GM19455 (cell line): ENCODE measurements around the gene ZNF778.
"Not testable (repeated sequence)": the region's sequence is repeated elsewhere in the genome, so short reads cannot be mapped to it uniquely, and the experiment has no call there.

Experiments used
- ATAC-seq: cut with Tn5 transposase; IDR thresholded peaks from one replicate; pipeline ENCODE4 v1.9.1; 2021; ENCODE audit not compliant: unreplicated experiment

ZNF778 gene

DNA sequence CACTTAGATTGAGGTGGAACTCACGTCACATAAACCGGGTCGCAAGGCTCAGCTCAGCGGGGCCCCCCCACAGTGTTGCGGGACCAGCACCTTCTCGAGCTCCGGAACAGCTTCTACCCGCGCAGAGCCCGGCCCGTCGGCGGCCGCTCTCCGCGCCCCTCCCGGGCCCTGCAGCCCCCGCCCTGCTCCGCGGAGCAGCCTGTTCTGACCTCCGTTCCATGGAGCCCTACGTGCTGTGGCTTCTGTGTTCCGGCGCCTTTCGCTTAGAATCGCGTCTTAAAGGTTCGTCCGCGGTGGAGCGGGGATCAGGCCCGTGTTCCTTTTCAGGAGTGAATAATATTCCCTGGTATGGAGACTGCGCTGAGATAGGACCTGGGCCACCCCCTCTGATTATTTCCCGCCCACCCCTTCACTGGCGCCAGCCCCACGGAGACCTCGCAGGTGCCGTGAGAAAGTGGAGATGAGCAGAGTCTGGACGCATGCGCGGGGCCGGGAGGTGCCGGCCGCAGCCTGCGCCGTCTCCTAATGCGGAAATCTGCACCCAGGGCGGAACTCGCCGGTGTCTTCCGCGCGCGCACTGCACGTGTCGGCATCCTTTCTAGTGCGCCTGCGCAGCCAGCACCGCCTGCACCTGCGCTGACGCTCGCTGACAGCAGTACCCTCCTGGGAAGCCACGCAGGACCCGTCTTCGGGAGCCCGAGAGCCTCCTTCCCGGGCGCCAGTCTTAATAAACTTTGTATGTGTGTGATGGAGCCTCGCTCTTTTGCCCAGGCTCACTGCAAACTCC is 30.9 kb downstream of the ZNF778 start:
- ATAC-seq, result no peak

DNA sequence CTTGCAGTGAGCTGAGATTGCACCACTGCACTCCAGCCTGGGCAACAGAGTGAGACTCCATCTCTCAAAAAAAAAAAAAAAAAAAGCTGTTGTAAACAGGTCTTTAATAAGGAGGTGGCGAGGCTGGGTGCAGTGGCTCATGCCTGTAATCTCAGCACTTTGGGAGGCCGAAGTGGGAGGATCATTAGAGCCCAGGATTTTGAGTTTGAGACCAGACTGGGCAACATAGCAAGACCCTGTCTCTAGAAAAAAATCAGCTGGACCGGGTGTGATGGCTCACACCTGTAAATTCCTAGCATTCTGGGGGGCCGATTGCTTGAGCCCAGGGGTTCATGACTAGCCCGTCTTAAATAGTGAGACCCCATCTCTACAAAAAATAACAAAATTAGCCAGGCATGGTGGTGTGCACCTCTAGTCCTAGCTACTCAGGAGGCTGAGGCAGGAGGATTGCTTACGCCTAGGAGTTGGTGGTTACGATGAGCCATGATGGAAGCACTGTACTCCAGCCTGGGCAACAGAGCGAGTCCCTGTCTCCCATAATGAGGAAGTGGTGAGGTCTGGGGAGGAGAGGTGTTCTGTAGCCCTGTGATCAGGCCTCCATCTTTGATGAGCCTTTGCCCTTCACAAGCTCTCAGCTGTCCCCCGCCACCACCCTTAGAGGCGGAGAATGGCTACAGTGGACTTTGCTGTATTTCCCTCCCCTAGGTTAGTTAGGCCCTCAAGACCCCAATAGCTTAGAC is 36.2 kb downstream of the ZNF778 start:
- ATAC-seq, result no peak

DNA sequence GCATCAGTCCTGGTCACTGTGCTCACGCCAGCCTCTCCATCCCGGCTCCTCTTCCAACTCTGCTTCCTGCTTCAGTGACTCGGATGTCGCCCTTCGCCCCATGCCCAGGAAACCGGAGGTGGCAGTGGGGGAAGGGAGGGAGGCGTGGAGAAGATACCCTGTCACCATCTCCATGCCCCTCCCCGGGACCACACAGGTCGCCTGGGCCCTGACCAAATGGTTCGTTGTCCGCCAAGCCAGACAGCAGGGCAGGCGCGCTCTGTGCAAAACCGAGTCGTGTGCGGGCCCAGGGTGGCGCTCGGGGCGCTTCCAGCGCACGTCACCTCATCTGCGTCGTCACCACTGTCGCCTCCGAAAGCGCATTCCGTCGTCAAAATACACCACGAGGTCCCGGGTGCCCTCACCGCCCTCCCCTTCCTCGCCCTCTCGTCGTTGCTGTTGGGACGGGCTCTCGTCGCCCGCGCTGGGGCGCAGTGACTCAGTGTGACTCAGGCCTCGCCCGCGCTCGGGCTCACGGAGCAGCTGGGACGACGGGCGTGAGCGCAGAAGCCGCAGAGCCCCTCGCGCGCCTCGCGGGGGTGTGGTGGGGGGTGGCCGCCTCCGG is 39.2 kb downstream of the ZNF778 start:
- ATAC-seq, result no peak

DNA sequence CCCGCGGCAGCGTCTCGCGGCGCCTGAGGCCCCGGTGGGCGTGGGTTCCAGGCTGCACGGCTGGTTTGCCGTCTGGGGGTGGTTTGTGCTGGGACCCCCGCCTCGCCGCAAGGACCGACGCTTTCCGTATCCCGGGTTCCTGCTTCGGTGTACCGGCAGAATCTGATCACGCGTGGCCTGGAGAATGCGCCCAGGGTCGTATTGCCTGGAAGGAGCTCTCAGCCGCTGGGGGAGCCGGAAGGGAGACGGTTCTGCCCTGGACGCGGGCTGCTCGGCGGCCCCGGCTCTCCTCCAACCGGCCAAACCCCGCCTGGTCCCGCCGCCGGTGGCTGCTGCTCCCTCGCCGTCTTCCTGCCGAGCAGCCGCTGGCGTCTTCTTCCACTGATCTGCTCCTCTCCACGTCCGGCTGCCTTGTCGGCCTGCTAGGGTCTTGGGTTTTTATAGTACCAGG is 39.8 kb downstream of the ZNF778 start:
- no peak for ATAC-seq

DNA sequence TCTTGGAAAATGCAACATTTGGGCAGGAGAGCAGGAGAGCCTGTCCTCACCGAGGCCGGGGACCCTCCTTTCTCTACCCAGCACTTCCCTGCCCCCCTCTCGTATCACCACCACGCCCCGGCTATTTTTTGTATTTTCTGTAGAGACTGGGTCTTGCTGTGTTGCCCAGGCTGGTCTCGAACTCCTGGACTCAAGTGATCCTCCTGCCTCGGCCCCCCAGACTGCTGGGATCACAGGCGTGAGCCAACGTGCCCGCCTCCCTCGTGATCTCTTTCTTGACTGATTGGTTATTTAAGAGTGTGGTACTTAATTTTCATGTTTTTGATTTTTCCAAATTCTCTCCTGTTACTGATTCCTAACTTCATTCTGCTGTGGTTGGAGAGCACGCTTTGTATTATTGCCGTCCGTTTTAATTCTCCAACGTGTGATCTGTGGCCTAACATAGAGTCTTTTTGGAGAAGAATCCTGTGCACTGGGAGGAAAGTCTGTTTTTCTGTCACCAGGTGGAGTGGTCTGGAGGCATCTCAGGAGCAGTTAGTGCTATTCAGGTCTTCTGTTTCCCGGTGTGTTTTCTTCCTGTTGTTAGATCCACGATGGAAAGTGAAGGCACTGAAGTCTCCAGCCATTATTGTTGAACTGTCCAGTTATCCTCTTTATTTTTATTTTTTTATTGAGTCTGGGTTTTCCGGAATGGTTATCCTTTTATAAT is 40.4 kb downstream of the ZNF778 start:
- no peak for ATAC-seq

DNA sequence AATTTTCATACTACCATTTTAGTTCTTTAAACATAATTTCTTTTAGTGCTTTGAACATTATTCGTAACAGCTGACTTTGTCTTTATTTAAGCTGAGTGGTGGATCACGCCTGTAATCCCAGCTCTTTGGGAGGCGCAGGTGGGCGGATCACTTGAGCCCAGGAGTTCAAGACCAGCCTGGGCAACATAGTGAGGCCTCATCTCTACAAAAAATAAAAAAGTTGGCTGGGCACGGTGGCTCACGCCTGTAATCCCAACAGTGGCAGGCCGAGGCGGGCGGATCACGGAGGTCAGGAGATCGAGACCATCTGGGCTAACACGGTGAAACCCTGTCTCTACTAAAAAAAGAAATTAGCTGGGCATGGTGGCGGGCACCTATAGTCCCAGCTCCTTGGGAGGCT is 42.4 kb downstream of the ZNF778 start:
- not testable (repeated sequence) for ATAC-seq

DNA sequence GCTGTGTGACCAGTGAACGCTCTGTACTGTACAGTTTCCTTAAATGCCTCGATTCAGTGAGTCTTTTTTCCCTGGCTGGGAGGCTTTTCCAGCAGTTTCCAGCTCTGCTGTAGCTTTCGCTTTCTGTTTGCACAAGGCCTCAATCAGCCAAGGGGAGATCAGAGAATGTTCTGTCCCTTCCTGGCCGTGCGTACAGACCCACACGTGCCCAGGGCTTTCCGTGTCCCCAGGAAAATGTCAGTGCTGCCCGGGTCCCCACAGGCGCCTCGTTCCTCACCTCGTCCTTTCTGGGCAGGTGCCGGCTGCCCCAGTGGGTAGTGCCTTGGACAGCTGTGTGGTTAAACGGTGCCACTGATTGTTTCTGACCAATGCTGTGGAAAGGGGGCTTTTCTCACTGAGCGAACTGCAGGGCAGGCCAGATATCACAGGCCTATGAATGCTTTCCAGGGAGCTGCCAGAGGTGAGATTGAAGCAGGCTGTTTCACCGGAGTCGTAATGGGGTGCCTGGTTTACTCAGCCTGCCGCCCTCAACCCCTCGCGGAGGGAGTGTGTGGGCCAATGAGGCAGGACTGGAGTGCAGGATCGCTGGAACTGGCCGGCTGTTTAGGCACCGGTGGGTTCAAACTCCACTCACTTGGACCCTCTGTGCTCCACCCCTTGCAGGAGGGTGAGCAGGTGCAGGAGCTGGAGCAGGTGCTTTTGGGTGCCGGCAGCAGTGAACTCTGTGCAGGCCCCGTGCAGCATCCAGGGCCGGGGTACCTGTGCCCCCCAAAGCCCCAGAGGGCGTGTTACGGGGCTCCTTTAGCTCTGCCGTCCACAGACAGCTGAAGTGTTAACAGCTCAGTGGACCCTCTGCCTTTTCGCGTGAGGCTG is 44.4 kb downstream of the ZNF778 start:
- no peak for ATAC-seq

DNA sequence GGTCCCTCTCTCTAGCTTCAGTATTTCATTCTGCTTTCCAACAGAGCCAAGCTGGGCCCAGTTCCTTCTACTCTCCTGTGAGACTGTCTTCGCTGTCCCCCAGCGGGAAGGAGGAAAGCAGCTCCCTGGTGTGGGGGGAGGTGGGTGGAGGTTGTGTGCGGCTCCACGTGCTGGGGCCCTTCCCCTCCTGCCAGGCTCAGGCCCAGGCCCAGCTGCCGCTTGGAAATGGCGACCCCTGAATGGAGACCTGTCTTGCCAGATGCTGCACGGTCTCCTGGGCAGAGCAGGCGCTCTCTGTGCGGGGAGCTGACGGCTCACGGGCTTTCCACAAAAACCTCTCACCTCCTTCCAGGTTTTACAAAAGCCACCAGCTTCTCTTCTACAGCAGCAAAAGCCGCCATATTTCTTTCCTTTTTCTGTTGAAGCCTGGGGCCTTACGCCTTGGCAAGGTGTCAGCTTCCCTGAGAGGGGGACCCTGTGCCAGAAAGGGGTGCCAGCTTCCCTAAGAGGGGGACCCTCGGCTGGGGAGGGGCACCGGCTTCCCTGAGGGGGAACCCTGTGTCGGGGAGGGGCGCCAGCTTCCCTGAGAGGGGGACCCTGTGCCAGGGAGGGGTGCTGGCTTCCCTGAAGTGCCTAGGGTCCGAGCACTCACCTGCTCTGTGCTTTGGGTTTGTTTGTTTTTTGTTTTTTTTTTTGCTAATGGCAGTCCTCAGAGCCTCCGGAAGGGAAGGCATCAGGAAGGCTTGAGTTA is 47.5 kb downstream of the ZNF778 start:
- no peak for ATAC-seq

DNA sequence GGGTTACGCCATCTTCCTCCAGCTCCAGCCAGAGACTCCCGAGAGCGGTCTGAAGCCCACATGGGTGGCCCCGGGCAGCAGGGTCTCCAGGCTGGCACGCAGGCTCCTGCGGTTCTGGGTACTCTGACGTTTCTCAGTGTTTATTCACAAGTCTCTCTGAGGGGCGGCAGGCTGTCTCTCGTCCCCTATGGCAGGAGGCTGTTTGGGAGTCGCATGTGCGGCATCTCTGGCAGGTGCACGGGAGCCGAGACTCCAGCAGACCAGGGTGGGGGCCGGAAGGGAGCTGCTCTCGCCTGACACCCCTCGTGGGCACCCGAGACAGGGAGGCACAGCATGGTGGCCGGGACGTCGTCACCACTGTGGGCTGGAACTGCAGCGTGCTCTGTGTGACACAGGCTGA is 48.1 kb downstream of the ZNF778 start:
- ATAC-seq, result no peak

DNA sequence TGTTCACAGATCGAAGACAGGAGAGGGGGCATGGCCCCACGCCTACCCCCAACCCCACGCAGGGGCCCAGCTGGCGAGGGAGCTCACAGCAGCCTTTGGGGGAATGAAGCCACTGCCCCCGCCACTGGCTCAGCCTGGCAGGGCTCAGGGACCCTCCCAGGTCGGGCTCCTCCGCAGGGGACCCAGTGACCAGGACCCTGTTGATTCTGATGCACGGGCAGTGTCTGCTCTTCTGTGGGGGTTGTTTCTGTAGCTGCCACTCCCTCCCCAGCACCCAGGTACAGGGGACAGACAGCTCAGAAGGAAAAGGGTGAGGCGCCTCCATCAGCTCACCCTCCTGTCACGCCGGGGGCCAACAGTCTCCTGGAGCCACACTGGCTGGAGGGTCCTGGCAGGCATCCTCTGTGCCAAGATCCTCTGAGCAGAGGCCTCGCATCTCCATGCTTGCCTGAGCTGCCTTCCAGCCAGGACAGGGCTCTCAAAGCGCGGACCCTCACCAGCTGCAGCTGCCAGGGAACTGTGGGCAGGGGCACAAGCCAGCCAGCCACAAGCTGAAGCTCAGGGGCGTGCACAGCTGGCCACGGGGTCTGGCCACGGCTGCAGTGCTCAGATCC is 49.1 kb downstream of the ZNF778 start:
- ATAC-seq, result no peak

DNA sequence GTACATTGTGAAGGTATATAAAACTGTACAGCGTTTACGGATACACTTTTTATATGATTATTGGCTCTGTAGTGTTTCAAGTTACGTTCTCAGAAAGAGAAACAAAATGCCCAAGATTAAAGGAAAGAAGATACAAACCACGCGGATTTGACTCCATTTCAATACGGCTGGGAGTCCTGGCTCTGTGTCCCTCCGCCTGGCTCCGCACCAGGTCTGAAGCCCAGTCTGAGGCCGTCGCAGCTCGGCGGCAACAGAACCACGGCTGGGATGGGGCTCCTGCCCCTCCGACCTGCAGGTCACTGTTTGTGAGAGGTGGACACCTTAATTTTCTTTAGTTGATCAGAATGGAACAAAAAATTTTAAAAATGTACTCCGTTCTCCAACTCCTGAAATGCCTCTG is 50.2 kb downstream of the ZNF778 start:
- ATAC-seq, result not testable (repeated sequence)

DNA sequence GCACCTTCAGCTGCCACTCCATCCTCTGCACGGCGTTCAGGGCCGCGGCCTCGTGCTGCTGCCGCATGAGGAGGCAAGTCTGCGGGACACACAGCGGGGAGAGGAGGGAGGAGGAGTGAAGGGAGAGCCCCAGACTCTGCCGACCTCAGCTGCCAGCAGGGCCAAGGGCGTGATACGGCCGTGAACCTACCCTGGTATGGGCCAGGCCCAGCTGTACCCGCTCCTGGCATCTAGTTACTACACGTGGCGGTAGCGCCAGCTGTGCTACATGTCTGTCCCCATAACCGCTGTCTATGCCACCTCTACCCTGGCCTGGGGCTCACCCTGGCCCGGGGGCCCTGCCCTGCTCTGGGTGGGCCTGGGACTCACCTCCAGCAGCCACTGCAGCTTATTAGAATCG is 51.1 kb downstream of the ZNF778 start:
- ATAC-seq, result no peak

DNA sequence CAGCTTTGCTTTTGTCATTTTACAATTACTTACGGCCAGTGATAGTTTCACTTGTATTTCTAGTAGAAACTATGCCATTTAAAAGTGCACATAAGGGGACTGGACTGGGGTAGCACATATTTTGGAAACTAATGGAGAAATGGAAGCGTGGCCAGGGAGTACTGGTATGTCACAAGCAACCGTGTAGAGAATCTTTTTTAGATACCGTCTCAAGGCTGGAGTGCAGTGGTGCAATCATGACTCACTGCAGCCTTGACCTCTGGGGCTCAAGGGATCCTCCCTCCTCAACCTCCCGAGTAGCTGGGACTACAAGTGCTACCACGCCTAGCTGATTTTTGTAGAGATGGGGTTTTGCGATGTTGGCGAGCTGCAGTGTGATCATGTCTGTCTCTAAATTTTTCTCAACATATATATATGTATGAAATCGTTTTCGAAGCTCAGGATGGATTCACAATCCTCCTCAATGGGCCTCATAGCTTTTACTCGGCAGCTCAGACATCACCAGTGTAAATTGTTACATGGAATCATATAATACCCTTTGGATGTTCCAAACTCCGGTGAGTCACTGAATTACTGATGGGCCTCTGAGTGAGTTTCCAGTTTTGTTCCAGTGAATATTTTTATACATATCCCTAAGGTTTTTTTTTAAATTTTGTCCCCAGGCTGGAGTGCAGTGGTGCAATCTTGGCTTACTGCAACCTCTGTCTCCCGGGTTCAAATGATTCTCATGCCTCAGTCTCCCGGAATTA is 51.7 kb downstream of the ZNF778 start:
- no peak for ATAC-seq

DNA sequence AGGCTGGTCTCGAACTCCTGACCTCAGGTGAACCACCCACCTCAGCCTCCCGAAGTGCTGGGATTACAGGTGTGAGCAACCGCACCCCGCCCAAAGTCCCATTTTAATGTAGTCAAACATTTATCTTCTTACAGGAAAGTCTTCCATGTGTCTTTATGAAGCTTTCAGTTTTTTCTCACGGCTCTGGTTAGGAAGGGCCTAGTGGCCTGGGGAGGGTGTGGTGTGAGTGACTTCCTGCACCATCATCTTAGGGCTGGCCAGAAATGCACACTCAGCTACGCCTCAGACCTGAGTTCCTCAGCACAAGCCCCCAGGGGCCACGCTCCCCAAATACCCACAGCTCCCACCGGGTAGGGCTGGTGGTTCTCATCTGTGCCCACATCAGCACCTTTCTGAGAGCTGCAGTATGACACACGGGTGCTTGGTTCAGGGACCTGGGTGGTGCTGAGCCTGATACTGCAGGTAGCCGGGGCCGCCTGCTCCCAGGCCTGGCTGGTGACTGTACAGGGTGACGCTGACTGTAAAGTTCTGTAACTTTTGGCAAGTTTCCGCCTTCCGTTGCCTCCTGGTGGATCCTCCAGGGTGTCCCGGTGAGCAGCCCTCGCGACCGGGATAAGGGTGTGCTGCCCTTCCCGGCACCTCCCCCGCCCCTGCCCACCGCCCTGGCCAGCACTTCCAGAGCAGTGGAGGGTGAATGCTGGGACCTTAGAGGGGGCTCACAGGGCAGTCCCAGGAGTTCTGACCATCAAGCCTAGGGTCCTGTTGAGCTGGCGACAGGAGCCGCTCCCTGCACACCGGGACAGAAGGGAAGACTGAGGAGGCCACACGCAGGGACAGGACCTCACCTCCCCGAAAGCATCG is 52.5 kb downstream of the ZNF778 start:
- ATAC-seq, result no peak

DNA sequence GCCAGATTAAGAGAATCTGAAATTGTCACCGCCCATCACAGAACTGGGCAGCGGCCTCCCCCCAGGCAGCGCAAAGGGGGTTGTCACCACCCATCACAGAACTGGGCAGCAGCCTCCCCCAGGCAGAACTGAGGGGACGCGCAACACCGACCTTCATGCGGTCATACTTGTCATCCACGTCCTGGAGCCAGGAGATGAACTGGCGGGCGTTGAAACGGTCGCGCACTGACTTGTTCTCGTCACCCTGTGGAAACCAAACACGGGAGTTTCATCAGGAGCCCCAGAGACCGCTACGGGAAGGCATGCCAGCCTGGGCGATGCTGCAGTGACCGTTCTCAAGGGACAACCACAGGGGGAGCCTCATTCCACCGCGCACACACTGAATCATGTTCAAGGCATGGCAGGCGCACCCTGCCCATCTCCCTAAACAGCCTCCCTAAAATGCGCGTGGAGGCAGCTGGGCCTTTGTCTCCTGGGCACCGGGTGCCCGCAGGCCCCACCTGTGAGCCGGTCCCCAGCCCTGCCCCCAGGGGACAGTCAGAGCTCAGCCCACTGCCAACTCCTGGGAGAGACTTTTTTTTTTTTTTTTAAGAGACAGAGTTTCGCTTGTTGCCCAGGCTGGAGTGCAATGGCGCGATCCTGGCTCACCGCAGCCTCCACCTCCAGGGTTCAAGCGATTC is 53.3 kb downstream of the ZNF778 start:
- no peak for ATAC-seq

DNA sequence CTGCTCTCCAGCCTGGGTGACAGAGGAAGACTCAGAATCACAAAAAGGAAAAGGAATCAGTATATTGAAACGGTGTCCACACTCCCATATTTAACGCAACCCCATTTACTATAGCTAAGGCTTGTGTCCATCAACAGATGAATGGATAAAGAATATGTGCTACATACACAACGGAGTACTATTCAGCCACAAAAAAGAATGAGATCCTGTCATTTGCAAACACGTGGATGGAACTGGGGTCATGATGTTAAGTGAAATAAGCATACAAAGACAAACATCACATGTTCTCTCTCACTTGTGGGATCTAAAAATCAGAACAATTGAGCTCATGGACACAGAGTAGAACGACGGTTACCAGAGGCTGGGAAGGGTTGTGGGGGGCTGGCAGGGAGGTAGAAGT is 55.1 kb downstream of the ZNF778 start:
- ATAC-seq, result no peak
